GM06990 (cell line): ENCODE measurements around the gene FAM72B.
"Not testable (repeated sequence)": the region's sequence is repeated elsewhere in the genome, so short reads cannot be mapped to it uniquely, and the experiment has no call there.

Source experiments
- DNase-seq: peaks from one replicate; pipeline ENCODE4 v3.0.0-alpha.2; 2011; ENCODE audit not compliant: insufficient read length; ENCODE audit errors: extremely low read depth
- H3K27me3 ChIP-seq: replicated peaks from 2 replicates; pipeline ENCODE4 v1.6.0; 2011; ENCODE audit warnings: low read length; ENCODE audit not compliant: control insufficient read depth, insufficient read depth
- H3K36me3 ChIP-seq: 2 replicates; pipeline ENCODE4 v1.5.1; 2011; ENCODE audit warnings: low read length; ENCODE audit not compliant: control insufficient read depth, insufficient read depth
- H3K4me3 ChIP-seq: replicated peaks from 2 replicates; pipeline ENCODE4 v1.5.1; 2011; ENCODE audit warnings: low read depth, mild to moderate bottlenecking, control low read depth, low read length

FAM72B gene

GRCh38 chr1:121178197-121178596 is 5.9 kb downstream of the FAM72B start:
- not testable (repeated sequence) for H3K36me3 ChIP-seq, DNase-seq, H3K4me3 ChIP-seq, H3K27me3 ChIP-seq

GRCh38 chr1:121176649-121177048 is 7.5 kb downstream of the FAM72B start:
- H3K4me3 ChIP-seq, DNase-seq, H3K36me3 ChIP-seq, H3K27me3 ChIP-seq: not testable (repeated sequence)

DNA sequence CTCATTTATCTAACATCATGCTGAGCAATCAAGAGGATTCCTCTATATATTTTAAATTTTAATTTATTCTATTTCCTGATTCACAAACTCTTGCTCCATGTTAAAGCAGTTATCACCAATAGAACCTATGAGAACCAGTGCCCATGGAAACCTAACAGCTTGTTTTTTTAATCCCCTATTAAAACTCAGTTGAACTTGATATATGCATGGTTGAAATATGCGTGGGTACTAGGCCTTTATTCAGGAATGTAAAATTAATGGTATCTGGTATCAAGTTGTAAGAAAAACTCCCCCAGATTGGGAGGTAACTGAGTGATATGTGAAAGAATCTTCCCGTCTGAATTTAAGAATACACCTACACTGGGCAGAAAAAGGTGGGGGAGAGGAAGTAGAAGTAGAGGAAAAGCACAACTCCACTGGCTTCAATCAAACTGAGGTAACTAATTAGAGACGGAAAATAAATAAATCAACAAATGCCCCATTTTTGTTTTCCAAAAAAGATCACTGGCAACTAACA is 15.9 kb downstream of the FAM72B start:
- not testable (repeated sequence) for H3K27me3 ChIP-seq, H3K4me3 ChIP-seq, H3K36me3 ChIP-seq, DNase-seq

- H3K36me3 ChIP-seq, DNase-seq, H3K4me3 ChIP-seq, H3K27me3 ChIP-seq: not testable (repeated sequence)
Observed at GRCh38 chr1:121167225-121167738, 16.9 kb downstream of the FAM72B start.

DNA sequence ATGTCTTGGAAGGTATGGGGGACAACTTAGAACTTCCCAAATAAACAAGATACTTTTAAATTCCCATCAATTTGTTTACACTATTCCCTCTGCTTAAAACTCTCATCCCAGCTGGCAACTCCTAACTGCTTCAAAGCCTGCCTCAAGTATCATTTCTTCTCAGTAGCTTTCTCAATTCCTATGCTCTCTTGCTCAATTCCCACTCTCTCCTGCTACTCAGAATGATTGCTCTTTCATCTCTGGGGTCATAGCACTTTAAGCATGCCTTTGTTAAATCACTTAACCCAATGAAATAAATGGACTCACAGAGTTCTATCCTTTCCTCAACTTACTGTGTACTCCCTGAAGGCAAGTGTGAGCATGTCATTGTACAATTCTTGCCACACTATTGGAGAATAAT is 18.8 kb downstream of the FAM72B start:
- not testable (repeated sequence) for DNase-seq, H3K27me3 ChIP-seq, H3K36me3 ChIP-seq, H3K4me3 ChIP-seq

GRCh38 chr1:121163850-121164757 is 20.0 kb downstream of the FAM72B start:
- DNase-seq, H3K36me3 ChIP-seq, H3K27me3 ChIP-seq, H3K4me3 ChIP-seq: not testable (repeated sequence)

- H3K36me3 ChIP-seq, H3K4me3 ChIP-seq, DNase-seq, H3K27me3 ChIP-seq: not testable (repeated sequence)
Observed at GRCh38 chr1:121161199-121161901, 22.8 kb downstream of the FAM72B start.

DNA sequence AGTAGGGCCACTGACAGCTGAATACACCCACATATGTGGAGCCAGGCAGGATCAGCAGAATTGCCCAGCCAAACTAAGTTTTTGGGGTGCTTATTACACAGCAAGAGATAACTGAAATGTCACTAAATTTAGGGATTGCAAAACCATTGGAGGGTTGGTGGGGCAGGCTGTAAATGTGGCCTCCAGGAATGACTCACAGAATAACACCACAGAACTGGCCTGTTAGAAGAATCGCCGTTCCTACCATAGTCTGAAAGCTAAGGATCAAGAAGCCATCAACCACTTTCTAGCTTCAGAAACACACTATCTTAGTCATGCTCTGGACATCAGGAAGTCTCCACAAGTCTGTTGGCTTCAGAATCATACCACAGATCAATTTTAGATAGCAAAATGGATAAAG is 24.0 kb downstream of the FAM72B start:
- DNase-seq, H3K36me3 ChIP-seq, H3K27me3 ChIP-seq, H3K4me3 ChIP-seq: not testable (repeated sequence)

GRCh38 chr1:121157609-121158008 is 26.5 kb downstream of the FAM72B start:
- not testable (repeated sequence) for DNase-seq, H3K27me3 ChIP-seq, H3K4me3 ChIP-seq

DNA sequence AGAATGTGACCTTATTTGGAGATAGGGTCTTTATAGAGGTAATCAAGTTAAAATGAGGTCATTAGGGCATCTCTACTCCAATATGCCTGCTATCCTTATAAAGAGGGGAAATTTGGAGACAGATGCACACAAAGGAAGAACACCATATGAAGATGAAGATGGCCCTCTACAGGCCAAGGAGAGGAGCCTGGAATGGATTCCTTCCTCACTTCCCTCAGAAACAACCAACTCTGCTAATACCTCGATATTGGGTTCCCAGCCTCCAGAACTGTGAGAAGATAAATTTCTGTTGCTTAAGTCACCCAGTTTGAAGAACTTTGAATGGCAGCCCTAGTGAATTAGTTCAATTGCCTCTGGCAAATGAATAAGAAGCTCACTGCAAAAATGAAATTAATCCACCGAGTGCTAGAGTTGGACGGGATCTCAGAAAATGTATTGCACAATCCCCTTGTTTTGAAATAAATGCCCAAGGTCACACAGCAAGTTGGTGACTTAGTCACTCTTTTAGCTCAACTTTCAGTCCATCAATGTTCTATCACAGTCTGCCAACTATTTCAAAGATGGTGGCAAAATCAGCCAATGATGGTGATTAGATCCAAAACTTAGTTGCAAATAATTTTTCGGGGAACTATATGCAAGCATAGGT is 27.1 kb downstream of the FAM72B start:
- not testable (repeated sequence) for H3K4me3 ChIP-seq, DNase-seq, H3K36me3 ChIP-seq, H3K27me3 ChIP-seq

More at GRCh38 chr1:121157609-121158008, 26.5 kb downstream of the FAM72B start:
- H3K36me3 ChIP-seq, result not testable (repeated sequence)

- H3K36me3 ChIP-seq, H3K4me3 ChIP-seq, DNase-seq, H3K27me3 ChIP-seq: not testable (repeated sequence)
Observed at GRCh38 chr1:121155671-121156358, 28.3 kb downstream of the FAM72B start.

DNA sequence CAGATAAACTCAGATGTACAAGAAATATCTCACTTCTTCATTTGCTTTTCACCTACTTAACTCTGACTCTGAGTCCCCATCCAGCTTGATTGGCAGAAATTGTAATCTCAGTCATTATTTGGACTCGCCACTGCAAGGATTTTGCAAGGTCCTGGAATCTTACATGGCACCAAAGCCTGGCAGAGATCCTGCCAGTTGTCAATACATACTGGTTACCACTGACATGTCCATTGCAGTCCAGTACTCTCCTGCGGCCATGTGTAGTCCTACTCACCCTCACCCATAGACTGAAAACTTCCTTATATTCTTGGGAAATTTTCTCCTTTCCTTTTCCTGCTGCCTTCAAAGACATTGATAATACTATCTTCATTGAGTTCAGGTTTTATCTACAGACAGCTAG is 29.3 kb downstream of the FAM72B start:
- H3K4me3 ChIP-seq, H3K27me3 ChIP-seq, DNase-seq, H3K36me3 ChIP-seq: not testable (repeated sequence)

DNA sequence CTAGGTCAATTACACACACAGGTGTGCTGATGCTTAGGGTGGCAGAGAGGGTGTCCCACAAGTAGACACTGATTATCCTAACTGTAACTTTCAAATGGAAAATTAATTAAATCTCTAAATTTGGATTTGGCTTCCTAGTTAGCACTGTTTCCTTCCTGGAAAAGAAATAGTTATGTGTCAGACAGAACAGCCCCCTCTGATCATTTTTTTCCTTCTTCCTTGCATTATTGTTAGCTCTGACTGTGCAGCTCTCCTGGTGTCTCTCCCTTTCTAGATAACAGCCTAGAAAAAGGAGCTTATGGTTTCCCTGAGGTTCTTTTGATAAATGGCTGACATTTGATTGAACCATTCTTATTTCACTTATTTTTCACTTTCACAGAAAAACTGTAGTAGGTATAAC is 31.4 kb downstream of the FAM72B start:
- not testable (repeated sequence) for H3K36me3 ChIP-seq, DNase-seq, H3K27me3 ChIP-seq, H3K4me3 ChIP-seq
